Raji (cell line): Measurements from ENCODE around the gene FGD5.

Experiments
- POLR2A ChIP-seq: IDR thresholded peaks from 2 replicates; pipeline ENCODE4 v1.6.1; 2011; ENCODE audit warnings: low read depth, low read length, control low read depth; ENCODE audit not compliant: insufficient read depth

The FGD5 gene

GRCh38 chr3:14826069-14826468, 7.3 kb downstream of the FGD5 start:
- TF ChIP-seq POLR2A: no peak

DNA sequence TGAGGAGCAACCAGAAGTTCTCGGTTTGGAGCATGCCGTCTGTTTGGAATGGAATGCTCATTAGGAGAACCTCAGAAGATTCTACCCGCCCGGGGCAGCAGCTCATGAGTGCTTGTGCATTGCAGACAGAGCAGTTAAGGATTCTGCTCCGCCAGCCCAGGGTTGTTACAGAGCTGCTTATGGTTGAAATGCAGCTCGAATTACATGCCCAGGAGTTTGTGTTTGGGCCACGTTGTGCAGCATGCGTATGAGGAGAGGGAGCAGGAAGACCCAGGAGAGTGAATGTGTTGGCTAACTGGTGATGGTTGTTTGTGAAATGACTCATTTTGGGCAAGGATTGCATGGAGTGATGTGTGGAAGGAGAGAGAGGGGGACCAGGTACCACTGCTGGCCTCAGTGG, 9.0 kb downstream of the FGD5 start:
- no peak for TF ChIP-seq POLR2A

- no peak for TF ChIP-seq POLR2A
Measured at GRCh38 chr3:14829811-14830210, 11.0 kb downstream of the FGD5 start.

- no peak for TF ChIP-seq POLR2A
Measured at GRCh38 chr3:14831916-14832450, 13.2 kb downstream of the FGD5 start.

DNA sequence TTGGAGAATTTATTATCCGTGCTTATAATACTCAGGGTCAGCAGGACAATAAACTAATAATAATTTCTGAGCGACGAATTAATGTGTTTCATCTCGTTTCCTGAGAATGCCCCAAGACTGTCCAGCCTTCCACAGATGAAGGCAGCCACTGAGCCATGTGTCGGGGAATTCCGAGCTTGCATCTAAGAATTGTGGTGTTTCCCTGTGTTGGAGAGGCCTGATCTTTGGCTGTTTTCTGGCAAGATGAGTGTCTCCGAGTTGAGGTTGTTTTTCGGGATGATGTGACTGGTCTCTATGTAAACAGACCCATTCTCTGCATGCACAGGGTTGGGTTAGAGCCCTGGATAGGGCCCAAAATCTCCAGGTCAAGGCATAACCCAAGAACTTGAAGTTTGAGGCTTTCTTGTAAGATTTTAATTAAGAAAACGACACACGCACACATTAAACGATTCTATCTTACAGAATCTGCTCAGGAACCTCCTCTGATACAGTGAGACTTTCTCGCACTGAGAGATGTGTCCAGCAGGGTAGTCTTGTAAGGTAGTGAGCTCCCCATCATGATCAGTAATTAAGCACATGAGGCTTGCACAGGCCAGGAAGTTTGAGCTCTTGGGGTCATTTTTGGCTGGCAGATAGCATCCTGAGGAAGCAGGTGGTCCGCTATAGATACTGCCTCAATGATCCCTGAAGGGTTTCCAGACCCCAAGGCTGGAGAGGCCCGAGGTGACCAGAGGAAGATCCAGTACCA, 14.4 kb downstream of the FGD5 start:
- TF ChIP-seq POLR2A: no peak

- no peak for TF ChIP-seq POLR2A
Measured at GRCh38 chr3:14834121-14834520, 15.4 kb downstream of the FGD5 start.

DNA sequence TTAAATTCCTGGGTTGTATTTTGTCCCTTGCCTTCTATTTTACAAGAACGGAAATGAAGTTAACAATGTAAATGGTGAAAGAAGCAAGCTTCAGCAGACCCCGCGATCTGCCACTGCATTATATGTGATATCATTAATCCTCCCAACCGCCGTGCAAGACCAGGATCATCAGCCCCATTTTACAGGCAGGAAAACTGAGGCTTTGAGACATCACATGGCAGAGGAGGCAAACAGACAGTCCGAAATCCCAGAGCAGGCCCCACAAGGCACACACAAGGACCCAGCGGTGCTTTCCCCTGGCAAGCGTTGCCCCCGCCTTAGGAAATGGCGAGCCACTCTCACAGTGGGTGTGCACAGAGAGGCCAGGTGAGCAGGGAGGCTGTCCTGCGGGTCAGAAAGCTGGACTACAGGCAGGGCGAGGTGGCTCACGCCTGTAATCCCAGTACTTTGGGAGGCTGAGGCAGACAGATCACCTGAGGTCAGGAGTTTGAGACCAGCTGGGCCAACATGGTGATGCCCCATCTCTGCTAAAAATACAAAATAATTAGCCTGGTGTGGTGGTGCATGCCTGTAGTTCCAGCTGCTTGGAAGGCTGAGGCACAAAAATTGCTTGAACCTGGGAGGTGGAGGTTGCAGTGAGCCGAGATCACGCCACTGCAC, 16.2 kb downstream of the FGD5 start:
- no peak for TF ChIP-seq POLR2A

DNA sequence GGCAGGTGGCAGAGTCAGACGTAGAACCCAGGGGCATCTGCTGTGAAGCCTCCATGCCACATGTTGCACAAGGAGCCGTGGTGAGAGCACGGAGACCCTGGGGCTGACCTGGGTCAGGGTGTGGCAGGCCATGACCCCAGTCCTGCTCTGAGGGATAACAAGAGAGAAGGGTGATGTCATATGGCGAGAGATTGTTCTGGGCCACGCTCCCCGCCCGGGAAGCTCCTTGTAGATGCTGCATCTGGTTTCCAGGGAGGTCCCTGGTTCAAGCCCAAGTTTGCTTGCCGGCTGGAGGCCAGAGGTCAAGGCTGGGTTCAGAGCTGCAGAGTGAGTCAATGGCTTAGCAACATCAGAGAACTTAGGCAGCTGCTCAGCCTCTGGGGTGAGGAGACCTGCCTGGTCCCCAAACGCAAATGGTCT, 17.3 kb downstream of the FGD5 start:
- no peak for TF ChIP-seq POLR2A

DNA sequence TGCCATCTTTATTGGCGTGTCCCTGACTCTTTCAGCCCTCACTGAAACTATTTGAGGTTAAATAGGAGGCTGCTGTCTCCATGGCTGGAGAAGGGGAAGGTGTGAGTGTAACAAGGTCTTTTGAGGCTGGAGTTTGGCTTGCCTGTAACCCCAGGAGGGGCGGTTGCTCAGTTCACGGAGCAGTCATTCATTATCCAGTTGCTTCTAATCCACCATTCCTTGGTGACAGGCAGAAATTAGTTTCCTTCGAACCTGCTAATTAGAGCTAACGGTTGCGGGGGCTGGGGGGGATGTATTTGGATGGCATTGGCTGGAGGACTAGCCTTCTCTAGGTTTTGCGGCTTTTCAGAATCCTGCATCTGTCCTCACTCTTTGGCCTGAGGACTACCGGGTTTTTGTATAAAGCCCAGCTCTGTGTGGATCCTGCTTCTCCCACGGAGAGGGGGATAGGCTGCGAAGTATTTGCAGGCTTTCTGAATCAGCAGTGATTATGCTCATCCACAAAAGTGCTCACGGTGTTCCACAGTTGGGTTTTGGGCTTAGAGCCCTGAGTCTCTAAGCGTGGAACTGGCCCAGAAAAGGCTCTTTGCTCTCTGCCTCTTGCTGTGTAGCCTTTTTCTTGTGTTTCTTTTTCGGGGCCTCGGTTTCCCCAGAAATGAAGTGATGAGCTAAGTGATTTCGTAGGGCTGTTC, 18.6 kb downstream of the FGD5 start:
- TF ChIP-seq POLR2A: no peak

GRCh38 chr3:14837878-14838258, 19.1 kb downstream of the FGD5 start:
- TF ChIP-seq POLR2A: no peak

DNA sequence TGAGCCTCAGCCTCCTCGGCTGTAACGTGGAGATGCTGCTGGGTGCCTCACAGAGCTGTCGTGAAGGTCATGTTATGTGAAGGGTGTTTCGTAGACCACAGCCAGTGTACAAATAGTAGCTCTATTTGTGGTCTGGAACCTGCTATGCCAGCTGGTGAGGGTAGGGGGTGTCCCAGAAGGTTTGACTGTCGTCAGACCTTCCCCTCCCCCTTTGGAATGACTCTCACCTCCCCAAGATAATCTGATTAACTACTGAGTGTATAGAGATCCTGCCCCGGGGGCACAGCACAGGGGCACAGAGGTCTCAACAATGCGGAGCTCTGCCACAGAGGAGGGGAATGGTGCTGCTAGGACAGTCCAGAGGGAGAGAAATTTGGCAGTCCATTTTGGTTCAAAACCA, 20.5 kb downstream of the FGD5 start:
- TF ChIP-seq POLR2A: no peak

GRCh38 chr3:14841836-14842235, 23.1 kb downstream of the FGD5 start:
- TF ChIP-seq POLR2A: no peak

DNA sequence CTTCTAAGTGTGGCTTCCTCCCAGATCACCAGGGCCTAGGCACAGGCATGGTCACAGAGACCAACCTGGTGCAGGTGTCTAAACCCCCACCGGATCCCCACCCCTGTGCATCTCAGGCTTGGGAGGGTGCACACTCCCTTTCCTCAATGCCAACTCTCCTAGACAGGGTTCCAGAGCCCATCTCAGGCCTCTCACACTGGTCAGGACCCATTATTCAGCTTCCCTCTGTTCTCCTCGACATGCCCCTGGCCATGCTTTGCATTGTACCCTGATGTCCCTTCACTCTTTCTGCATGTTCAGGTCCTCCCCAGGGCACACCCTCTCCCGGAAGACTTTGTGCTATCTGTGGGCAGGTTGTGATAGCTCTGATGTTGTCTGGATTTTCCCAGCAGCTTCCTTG, 23.5 kb downstream of the FGD5 start:
- TF ChIP-seq POLR2A: no peak

DNA sequence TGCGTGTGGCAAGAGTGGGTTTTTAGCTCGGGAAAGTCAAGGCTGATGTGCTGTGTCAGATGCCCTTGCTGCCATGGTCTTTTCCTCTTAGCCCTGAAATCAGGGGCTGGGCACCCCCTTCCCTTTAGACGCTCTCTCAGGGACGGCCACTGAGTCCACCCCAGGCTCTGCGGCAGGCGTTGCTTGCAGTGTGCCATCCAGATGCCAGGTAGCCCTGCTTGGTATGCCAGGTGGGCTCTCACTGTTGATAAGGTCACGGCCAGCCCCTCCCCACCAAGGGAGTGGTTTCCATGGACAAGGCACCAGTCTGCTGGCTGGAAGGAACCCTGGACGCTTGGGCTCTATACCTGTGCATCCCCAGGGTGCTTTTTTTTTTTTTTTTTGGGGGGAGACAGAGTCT, 24.6 kb downstream of the FGD5 start:
- no peak for TF ChIP-seq POLR2A

- no peak for TF ChIP-seq POLR2A
Measured at GRCh38 chr3:14844386-14845170, 25.8 kb downstream of the FGD5 start.

GRCh38 chr3:14845180-14845579, 26.4 kb downstream of the FGD5 start:
- TF ChIP-seq POLR2A: no peak

GRCh38 chr3:14845826-14846225, 27.1 kb downstream of the FGD5 start:
- TF ChIP-seq POLR2A: no peak
